NCI-H2029 treated with DMSO at 0.1 percent for 48 hours (cell line): ENCODE data around the gene NOG.

Experiments used
- DNase-seq: peaks from one replicate; lab custom pipeline; 2025; lab: John Stamatoyannopoulos, UW

NOG gene

GRCh38 chr17:56593646-56594319 is at the start of gene NOG:
NOG (plus strand) TSS chr17:56593699; CDS start chr17:56594224, 525 bp downstream.
- no peak for DNase-seq

GRCh38 chr17:56545106-56545505 is 48.4 kb upstream of the NOG start:
- DNase-seq: no peak

- no peak for DNase-seq
Observed at GRCh38 chr17:56545930-56546329, 47.6 kb upstream of the NOG start.

GRCh38 chr17:56548661-56549060 is 44.8 kb upstream of the NOG start:
- no peak for DNase-seq

- DNase-seq: no peak
Observed at GRCh38 chr17:56549501-56549900, 44.0 kb upstream of the NOG start.

- no peak for DNase-seq
Observed at GRCh38 chr17:56557682-56558081, 35.8 kb upstream of the NOG start.

GRCh38 chr17:56558088-56558487 is 35.4 kb upstream of the NOG start:
- DNase-seq: no peak

GRCh38 chr17:56570199-56570598 is 23.3 kb upstream of the NOG start:
- no peak for DNase-seq

GRCh38 chr17:56571456-56571855 is 22.0 kb upstream of the NOG start:
- no peak for DNase-seq

GRCh38 chr17:56577190-56577842 is 16.2 kb upstream of the NOG start:
- no peak for DNase-seq

GRCh38 chr17:56577843-56578204 is 15.7 kb upstream of the NOG start:
- DNase-seq: no peak

GRCh38 chr17:56581635-56582627 is 11.6 kb upstream of the NOG start:
- no peak for DNase-seq

GRCh38 chr17:56583772-56584171 is 9.7 kb upstream of the NOG start:
- no peak for DNase-seq

GRCh38 chr17:56587298-56587697 is 6.2 kb upstream of the NOG start:
- no peak for DNase-seq

- no peak for DNase-seq
Observed at GRCh38 chr17:56592487-56593085, 913 bp upstream of the NOG start.

GRCh38 chr17:56593086-56593645 is 333 bp upstream of the NOG start:
- DNase-seq: no peak

- DNase-seq: no peak
Observed at GRCh38 chr17:56594320-56595107, 1.0 kb downstream of the NOG start.

GRCh38 chr17:56595108-56595418 is 1.6 kb downstream of the NOG start:
- no peak for DNase-seq

GRCh38 chr17:56595831-56596690 is 2.6 kb downstream of the NOG start:
- DNase-seq: no peak
